ENCODE measurements around the gene NRSN1.

Gene NRSN1

GRCh38 chr6:24089736-24090135 is 36.3 kb upstream of the NRSN1 start:
- H3K4ac ChIP-seq (ENCODE audit: low read depth in 1 of 2, low read length in 2 of 2), result no peak overlapping the region
- no peak overlapping the region for H3K18ac ChIP-seq (ENCODE audit: low read depth in 1 of 2, low read length in 2 of 2)
- no peak for DNase-seq
- no peak overlapping the region for H3K9ac ChIP-seq (ENCODE audit: low read length)
- no peak overlapping the region for H3K27ac ChIP-seq (ENCODE audit: low read length, poor library complexity, severe bottlenecking)
- no peaks in the 10 kb centered on the region for H3K79me1 ChIP-seq (replicated peaks; ENCODE audit: low read length, poor library complexity, severe bottlenecking)
- H2BK5ac ChIP-seq (ENCODE audit: low read depth, low read length, poor library complexity, severe bottlenecking), result no peak overlapping the region
- no peaks in the 10 kb centered on the region for H3K36me3 ChIP-seq (ENCODE audit: control insufficient read depth in 1 of 2, insufficient read depth in 2 of 2, low read depth in 1 of 2, low read length in 2 of 2)
- no peak overlapping the region for H2BK12ac ChIP-seq (ENCODE audit: low read length in 2 of 2)
- no peak overlapping the region for H3K4me2 ChIP-seq (ENCODE audit: low read length, poor library complexity, severe bottlenecking)
- H3K4me3 ChIP-seq (ENCODE audit: insufficient read depth in 1 of 2, low read depth in 1 of 2, low read length in 2 of 2), result no peak overlapping the region
- no peaks in the 10 kb centered on the region for H3K4me1 ChIP-seq (ENCODE audit: control insufficient read depth, insufficient read depth, low read depth, low read length)
- no peaks in the 10 kb centered on the region for H3K27me3 ChIP-seq (ENCODE audit: control insufficient read depth in 1 of 2, insufficient read depth in 1 of 2, low read length in 2 of 2)
- no peak overlapping the region for H2AFZ ChIP-seq (ENCODE audit: low read depth, low read length)
- no peak overlapping the region for H3K23ac ChIP-seq (ENCODE audit: low read length in 2 of 2)
- no peak overlapping the region for H2AK5ac ChIP-seq (ENCODE audit: low read length, severe bottlenecking)
- H2BK15ac ChIP-seq (ENCODE audit: low read depth, poor library complexity, severe bottlenecking), result no peak overlapping the region
- H3K14ac ChIP-seq (ENCODE audit: low read length in 2 of 2), result no peak overlapping the region
- no peak overlapping the region for H2BK120ac ChIP-seq (ENCODE audit: low read depth, low read length)
- no peaks in the 10 kb centered on the region for H3K9me3 ChIP-seq (ENCODE audit: control insufficient read depth, low read length)
- WGBS, result 0% methylated on average over 2 of the region's 2 CpGs
- no peak overlapping the region for H4K8ac ChIP-seq (ENCODE audit: low read length)
- no peak overlapping the region for H4K91ac ChIP-seq (ENCODE audit: low read length)

- DNase-seq, result no peak
- Histone ChIP-seq H2AFZ (ENCODE audit: low read depth, low read length) (no peak overlapping the region), H3K4me2 (ENCODE audit: low read length, poor library complexity, severe bottlenecking) (no peak overlapping the region), H3K4me1 (ENCODE audit: control insufficient read depth, insufficient read depth, low read depth, low read length) (no peaks in the 10 kb centered on the region), H4K8ac (ENCODE audit: low read length) (no peak overlapping the region), H3K23ac (ENCODE audit: low read length in 2 of 2) (no peak overlapping the region), H3K27ac (ENCODE audit: low read length, poor library complexity, severe bottlenecking) (no peak overlapping the region), H3K4ac (ENCODE audit: low read depth in 1 of 2, low read length in 2 of 2) (no peak overlapping the region), H3K14ac (ENCODE audit: low read length in 2 of 2) (no peak overlapping the region), H3K9me3 (ENCODE audit: control insufficient read depth, low read length) (no peaks in the 10 kb centered on the region), H3K9ac (ENCODE audit: low read length) (no peak overlapping the region), H4K91ac (ENCODE audit: low read length) (no peak overlapping the region), H3K79me1 (replicated peaks; ENCODE audit: low read length, poor library complexity, severe bottlenecking) (no peaks in the 10 kb centered on the region), H3K27me3 (ENCODE audit: control insufficient read depth in 1 of 2, insufficient read depth in 1 of 2, low read length in 2 of 2) (no peaks in the 10 kb centered on the region), H2AK5ac (ENCODE audit: low read length, severe bottlenecking) (no peak overlapping the region), H2BK15ac (ENCODE audit: low read depth, poor library complexity, severe bottlenecking) (no peak overlapping the region), H2BK12ac (ENCODE audit: low read length in 2 of 2) (no peak overlapping the region), H3K4me3 (ENCODE audit: insufficient read depth in 1 of 2, low read depth in 1 of 2, low read length in 2 of 2) (no peak overlapping the region), H2BK120ac (ENCODE audit: low read depth, low read length) (no peak overlapping the region), H3K36me3 (ENCODE audit: control insufficient read depth in 1 of 2, insufficient read depth in 2 of 2, low read depth in 1 of 2, low read length in 2 of 2) (no peaks in the 10 kb centered on the region), H3K18ac (ENCODE audit: low read depth in 1 of 2, low read length in 2 of 2) (no peak overlapping the region), H2BK5ac (ENCODE audit: low read depth, low read length, poor library complexity, severe bottlenecking) (no peak overlapping the region)
- WGBS, result 70% methylated on average over 3 of the region's 3 CpGs
Observed at GRCh38 chr6:24092407-24092806, 33.6 kb upstream of the NRSN1 start.

GRCh38 chr6:24093381-24093780 is 32.6 kb upstream of the NRSN1 start:
- H4K8ac ChIP-seq (ENCODE audit: low read length), result no peak overlapping the region
- no peak overlapping the region for H2AK5ac ChIP-seq (ENCODE audit: low read length, severe bottlenecking)
- no peak overlapping the region for H3K14ac ChIP-seq (ENCODE audit: low read length in 2 of 2)
- H3K36me3 ChIP-seq (ENCODE audit: control insufficient read depth in 1 of 2, insufficient read depth in 2 of 2, low read depth in 1 of 2, low read length in 2 of 2), result no peaks in the 10 kb centered on the region
- H2BK120ac ChIP-seq (ENCODE audit: low read depth, low read length), result no peak overlapping the region
- H2BK12ac ChIP-seq (ENCODE audit: low read length in 2 of 2), result no peak overlapping the region
- H3K4ac ChIP-seq (ENCODE audit: low read depth in 1 of 2, low read length in 2 of 2), result no peak overlapping the region
- no peak for DNase-seq
- H3K27me3 ChIP-seq (ENCODE audit: control insufficient read depth in 1 of 2, insufficient read depth in 1 of 2, low read length in 2 of 2), result no peaks in the 10 kb centered on the region
- no peak overlapping the region for H3K4me3 ChIP-seq (ENCODE audit: insufficient read depth in 1 of 2, low read depth in 1 of 2, low read length in 2 of 2)
- no peak overlapping the region for H3K4me2 ChIP-seq (ENCODE audit: low read length, poor library complexity, severe bottlenecking)
- no peak overlapping the region for H2AFZ ChIP-seq (ENCODE audit: low read depth, low read length)
- no peaks in the 10 kb centered on the region for H3K4me1 ChIP-seq (ENCODE audit: control insufficient read depth, insufficient read depth, low read depth, low read length)
- no peak overlapping the region for H3K18ac ChIP-seq (ENCODE audit: low read depth in 1 of 2, low read length in 2 of 2)
- H2BK15ac ChIP-seq (ENCODE audit: low read depth, poor library complexity, severe bottlenecking), result no peak overlapping the region
- no peak overlapping the region for H4K91ac ChIP-seq (ENCODE audit: low read length)
- H3K9ac ChIP-seq (ENCODE audit: low read length), result peak overlapping the region; percentile 68
- no CpG with 5 or more reads among the region's 4 CpGs for WGBS
- no peak overlapping the region for H3K27ac ChIP-seq (ENCODE audit: low read length, poor library complexity, severe bottlenecking)
- H2BK5ac ChIP-seq (ENCODE audit: low read depth, low read length, poor library complexity, severe bottlenecking), result no peak overlapping the region
- H3K79me1 ChIP-seq (replicated peaks; ENCODE audit: low read length, poor library complexity, severe bottlenecking), result no peaks in the 10 kb centered on the region
- no peak overlapping the region for H3K23ac ChIP-seq (ENCODE audit: low read length in 2 of 2)
- H3K9me3 ChIP-seq (ENCODE audit: control insufficient read depth, low read length), result no peaks in the 10 kb centered on the region

- Histone ChIP-seq H2BK5ac (ENCODE audit: low read depth, low read length, poor library complexity, severe bottlenecking) (no peak overlapping the region), H2AFZ (ENCODE audit: low read depth, low read length) (no peak overlapping the region), H3K18ac (ENCODE audit: low read depth in 1 of 2, low read length in 2 of 2) (no peak overlapping the region), H3K9me3 (ENCODE audit: control insufficient read depth, low read length) (no peaks in the 10 kb centered on the region), H3K4me1 (ENCODE audit: control insufficient read depth, insufficient read depth, low read depth, low read length) (no peaks in the 10 kb centered on the region), H2AK5ac (ENCODE audit: low read length, severe bottlenecking) (no peak overlapping the region), H3K4ac (ENCODE audit: low read depth in 1 of 2, low read length in 2 of 2) (no peak overlapping the region), H3K27ac (ENCODE audit: low read length, poor library complexity, severe bottlenecking) (no peak overlapping the region), H3K14ac (ENCODE audit: low read length in 2 of 2) (no peak overlapping the region), H3K4me2 (ENCODE audit: low read length, poor library complexity, severe bottlenecking) (no peak overlapping the region), H3K36me3 (ENCODE audit: control insufficient read depth in 1 of 2, insufficient read depth in 2 of 2, low read depth in 1 of 2, low read length in 2 of 2) (no peaks in the 10 kb centered on the region), H3K23ac (ENCODE audit: low read length in 2 of 2) (no peak overlapping the region), H3K9ac (ENCODE audit: low read length) (no peak overlapping the region), H2BK15ac (ENCODE audit: low read depth, poor library complexity, severe bottlenecking) (no peak overlapping the region), H2BK120ac (ENCODE audit: low read depth, low read length) (no peak overlapping the region), H4K91ac (ENCODE audit: low read length) (no peak overlapping the region), H2BK12ac (ENCODE audit: low read length in 2 of 2) (no peak overlapping the region), H3K79me1 (replicated peaks; ENCODE audit: low read length, poor library complexity, severe bottlenecking) (no peaks in the 10 kb centered on the region), H3K27me3 (ENCODE audit: control insufficient read depth in 1 of 2, insufficient read depth in 1 of 2, low read length in 2 of 2) (no peaks in the 10 kb centered on the region), H4K8ac (ENCODE audit: low read length) (no peak overlapping the region), H3K4me3 (ENCODE audit: insufficient read depth in 1 of 2, low read depth in 1 of 2, low read length in 2 of 2) (no peak overlapping the region)
- no peak for DNase-seq
- WGBS, result 38% methylated on average over 1 of the region's 2 CpGs
Observed at GRCh38 chr6:24099181-24099580, 26.8 kb upstream of the NRSN1 start.

Data from mesenchymal stem cell (in vitro differentiated cells and primary cell).